Measurements from ENCODE around the gene PPM1K. TPM values are rescaled to one million over a fixed set of nuclear protein-coding genes. Genes with fewer than 3 reads are reported as not detected.

Gene PPM1K
- total and polyA plus RNA-seq, 2 donors (not counting 1 experiment from before 2014, with no cell fraction given) = 80.2 to 145 TPM

DNA sequence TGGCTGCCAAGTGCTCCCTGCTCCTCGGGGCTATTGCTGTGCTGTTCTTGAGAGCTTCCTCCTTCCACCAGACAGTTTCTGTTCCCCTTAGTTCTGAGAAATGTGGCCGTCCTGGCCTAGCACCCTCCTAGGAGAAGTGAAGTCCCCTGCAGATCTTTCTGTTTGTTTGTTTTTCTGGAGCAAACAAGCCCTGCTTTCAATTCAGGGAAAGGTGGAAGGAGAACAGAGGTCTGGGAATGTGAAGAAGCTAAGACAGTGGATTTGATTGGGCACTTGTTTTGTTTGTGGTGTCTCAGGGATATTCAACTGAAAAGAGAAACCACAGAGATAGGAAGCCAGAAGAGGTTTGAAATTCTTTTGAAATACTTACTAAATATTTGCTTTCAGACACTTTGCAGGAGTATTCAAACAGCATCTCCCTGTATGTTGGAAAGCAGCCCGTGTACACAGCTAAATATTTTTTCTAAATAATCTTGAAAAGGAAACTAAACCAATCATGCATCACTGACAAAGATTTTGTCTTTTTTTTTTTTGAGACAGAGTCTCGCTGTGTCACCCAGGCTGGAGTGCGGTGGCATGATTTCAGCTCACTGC lies 36.5 kb upstream of the PPM1K start:
- peak; percentile 99 for ATAC-seq (ENCODE audit: low read depth)
- peak overlapping the region; percentile 55 for H3K9ac ChIP-seq (ENCODE audit: low read length)
- peak overlapping the region; percentile 68 to 87 for H3K27ac ChIP-seq (ENCODE audit: low read length in 2 of 2)
- H3K36me3 ChIP-seq (replicated peaks in 1 of 2; ENCODE audit: control extremely low read depth in 1 of 2, control insufficient read depth in 1 of 2, extremely low read depth in 1 of 2, insufficient read depth in 2 of 2, low read length in 1 of 2) = no peaks in the 10 kb centered on the region
- H3K27me3 ChIP-seq (replicated peaks in 1 of 4; ENCODE audit: control extremely low read depth in 1 of 4, control insufficient read depth in 3 of 4, insufficient read depth in 4 of 4, low read length in 3 of 4) = no peaks in the 10 kb centered on the region
- peaks cover 30 to 34% of the 10 kb centered on the region in 2 donors for H3K4me1 ChIP-seq (ENCODE audit: control insufficient read depth in 2 of 2, insufficient read depth in 2 of 2, low read length in 2 of 2)
- TF ChIP-seq CTCF (IDR thresholded peaks at IDR 0.05) (no peak), EZH2 (IDR thresholded peaks at IDR 0.05; ENCODE audit: borderline replicate concordance, insufficient read depth, low read depth, low read length, poor library complexity, severe bottlenecking) (no peak)
- 0% methylated on average over 3 of the region's 5 CpGs for WGBS (ENCODE audit: insufficient coverage)
- Mint-ChIP-seq H3K4me1 (peaks cover 29% of the 10 kb centered on the region), H3K27me3 (no peaks in the 10 kb centered on the region), H3K4me3 (peak overlapping the region; percentile 90), H3K9me3 (ENCODE audit: insufficient read depth) (no peaks in the 10 kb centered on the region), H3K27ac (peak overlapping the region; percentile 99)
- H2AFZ ChIP-seq (ENCODE audit: insufficient read depth, low read depth, low read length, poor library complexity, severe bottlenecking) = peak overlapping the region; percentile 66
- intact Hi-C loops (cut with micrococcal nuclease) = loop anchor here (1.0 to 2.0 kb wide), 5 partner anchors 14 to 136 kb away; partner anchors contain the start of genes HERC5, HERC6 and PPM1K
- no peaks in the 10 kb centered on the region for H3K79me2 ChIP-seq (ENCODE audit: control insufficient read depth, insufficient read depth, low read length)
- peak overlapping the region in 3 of 5 experiments; percentile 35 to 64 (median 42) for H3K4me3 ChIP-seq (ENCODE audit: control extremely low read depth in 1 of 5, extremely low read depth in 1 of 5, insufficient read depth in 1 of 5, low read depth in 2 of 5, low read length in 4 of 5)
- CTCF ChIA-PET = interaction anchor here (0.5 to 3.1 kb wide), 16 partner anchors 15 to 202 kb away, joined by 3 to 24 read pairs (median 4); partner anchors contain the start of genes HERC5, HERC6 and PPM1K
- peak; percentile 82 for DNase-seq
- H3K4me2 ChIP-seq (replicated peaks; ENCODE audit: low read depth, low read length, poor library complexity, severe bottlenecking) = peak overlapping the region; percentile 76
- POLR2A ChIA-PET = interaction anchor here (0.8 to 2.3 kb wide), 6 partner anchors 15 to 136 kb away, joined by 3 to 48 read pairs (median 4); partner anchors contain the start of genes HERC5, HERC6 and PPM1K
- no peaks in the 10 kb centered on the region for H4K20me1 ChIP-seq (ENCODE audit: control insufficient read depth, insufficient read depth, low read length, poor library complexity, severe bottlenecking)
- H3K9me3 ChIP-seq (ENCODE audit: control extremely low read depth in 1 of 3, control insufficient read depth in 2 of 3, insufficient read depth in 1 of 3, low read length in 2 of 3) = no peaks in the 10 kb centered on the region

Data from B cell (primary cell).